Activated T-cell treated with anti-CD3 and anti-CD28 coated beads, Interleukin-2, amount 50 U/mL, for 24 hours (primary cell): ENCODE measurements around the gene CDCP2.

ENCODE experiments used
- DNase-seq: peaks from one replicate; pipeline ENCODE4 v3.0.0-alpha.2; 2020
- H3K27ac Mint-ChIP-seq: 2 replicates; pipeline ENCODE4 v1.8.0; 2020; ENCODE audit warnings: mild to moderate bottlenecking, mixed read lengths
- H3K27me3 Mint-ChIP-seq: 2 replicates; pipeline ENCODE4 v1.8.0; 2020; ENCODE audit warnings: mixed read lengths
- H3K36me3 Mint-ChIP-seq: 2 replicates; pipeline ENCODE4 v1.8.0; 2020; ENCODE audit warnings: low read depth, mixed read lengths
- H3K4me1 Mint-ChIP-seq: 2 replicates; pipeline ENCODE4 v1.8.0; 2020; ENCODE audit warnings: low read depth, mixed read lengths
- H3K4me3 Mint-ChIP-seq: 2 replicates; pipeline ENCODE4 v1.8.0; 2020; ENCODE audit warnings: mild to moderate bottlenecking, moderate library complexity, mixed read lengths
- H3K9me3 Mint-ChIP-seq: 2 replicates; pipeline ENCODE4 v1.8.0; 2020; ENCODE audit warnings: mixed read lengths

The CDCP2 gene

GRCh38 chr1:54120698-54121481 lies 31.9 kb downstream of the CDCP2 start:
- no peak for DNase-seq
- Mint-ChIP-seq H3K36me3 (no peaks in the 10 kb centered on the region), H3K4me3 (no peak overlapping the region), H3K4me1 (peaks cover 8% of the 10 kb centered on the region), H3K9me3 (no peaks in the 10 kb centered on the region), H3K27ac (no peak overlapping the region), H3K27me3 (peaks cover 8% of the 10 kb centered on the region)

GRCh38 chr1:54120018-54120697 lies 32.6 kb downstream of the CDCP2 start:
- peaks cover 8% of the 10 kb centered on the region for H3K4me1 Mint-ChIP-seq
- H3K27ac Mint-ChIP-seq, result no peak overlapping the region
- no peak overlapping the region for H3K4me3 Mint-ChIP-seq
- DNase-seq, result no peak
- H3K36me3 Mint-ChIP-seq, result no peaks in the 10 kb centered on the region
- H3K9me3 Mint-ChIP-seq, result no peaks in the 10 kb centered on the region
- peaks cover 8% of the 10 kb centered on the region for H3K27me3 Mint-ChIP-seq

GRCh38 chr1:54118704-54119103 lies 34.1 kb downstream of the CDCP2 start:
- peaks cover 8% of the 10 kb centered on the region for H3K27me3 Mint-ChIP-seq
- no peak overlapping the region for H3K4me3 Mint-ChIP-seq
- no peaks in the 10 kb centered on the region for H3K36me3 Mint-ChIP-seq
- H3K4me1 Mint-ChIP-seq, result peaks cover 8% of the 10 kb centered on the region
- DNase-seq, result no peak
- H3K27ac Mint-ChIP-seq, result no peak overlapping the region
- no peaks in the 10 kb centered on the region for H3K9me3 Mint-ChIP-seq

- no peaks in the 10 kb centered on the region for H3K9me3 Mint-ChIP-seq
- H3K27ac Mint-ChIP-seq, result no peak overlapping the region
- DNase-seq, result no peak
- peaks cover 8% of the 10 kb centered on the region for H3K4me1 Mint-ChIP-seq
- peaks cover 8% of the 10 kb centered on the region for H3K27me3 Mint-ChIP-seq
- no peaks in the 10 kb centered on the region for H3K36me3 Mint-ChIP-seq
- H3K4me3 Mint-ChIP-seq, result no peak overlapping the region
Observed at GRCh38 chr1:54117815-54118563, 34.8 kb downstream of the CDCP2 start.

- H3K4me3 Mint-ChIP-seq, result no peak overlapping the region
- H3K27ac Mint-ChIP-seq, result no peak overlapping the region
- H3K9me3 Mint-ChIP-seq, result no peaks in the 10 kb centered on the region
- no peak for DNase-seq
- no peaks in the 10 kb centered on the region for H3K27me3 Mint-ChIP-seq
- no peaks in the 10 kb centered on the region for H3K36me3 Mint-ChIP-seq
- H3K4me1 Mint-ChIP-seq, result no peaks in the 10 kb centered on the region
Observed at GRCh38 chr1:54115520-54115919, 37.3 kb downstream of the CDCP2 start.

- DNase-seq, result no peak
- Mint-ChIP-seq H3K4me3 (no peak overlapping the region), H3K27me3 (no peaks in the 10 kb centered on the region), H3K27ac (no peak overlapping the region), H3K36me3 (no peaks in the 10 kb centered on the region), H3K4me1 (no peaks in the 10 kb centered on the region), H3K9me3 (no peaks in the 10 kb centered on the region)
Observed at GRCh38 chr1:54114955-54115354, 37.8 kb downstream of the CDCP2 start.

DNA sequence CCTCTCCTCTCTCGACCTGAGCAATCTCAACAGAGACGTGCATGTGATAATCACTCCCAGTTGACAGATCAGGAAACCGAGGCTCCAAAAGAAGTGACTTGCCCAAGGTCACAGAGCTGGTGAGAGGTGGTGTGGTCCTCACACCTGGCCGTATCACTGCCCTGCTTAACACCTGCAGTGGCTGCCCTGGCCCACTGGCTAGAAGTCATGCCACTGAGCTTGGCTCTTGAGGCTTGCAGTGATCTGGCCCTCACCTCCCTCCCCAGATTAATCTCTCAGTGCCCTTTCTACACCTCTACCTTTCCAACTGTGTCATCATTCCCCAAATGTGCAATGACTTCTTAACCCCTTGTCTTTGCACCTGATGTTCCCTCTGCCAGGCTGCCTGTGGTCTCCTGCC lies 38.8 kb downstream of the CDCP2 start:
- H3K36me3 Mint-ChIP-seq, result no peaks in the 10 kb centered on the region
- H3K27ac Mint-ChIP-seq, result no peak overlapping the region
- no peaks in the 10 kb centered on the region for H3K27me3 Mint-ChIP-seq
- no peak overlapping the region for H3K4me3 Mint-ChIP-seq
- DNase-seq, result no peak
- H3K9me3 Mint-ChIP-seq, result no peaks in the 10 kb centered on the region
- no peaks in the 10 kb centered on the region for H3K4me1 Mint-ChIP-seq

GRCh38 chr1:54112705-54113368 lies 40.0 kb downstream of the CDCP2 start:
- Mint-ChIP-seq H3K36me3 (no peaks in the 10 kb centered on the region), H3K4me1 (no peaks in the 10 kb centered on the region), H3K27me3 (no peaks in the 10 kb centered on the region), H3K27ac (no peak overlapping the region), H3K4me3 (no peak overlapping the region), H3K9me3 (no peaks in the 10 kb centered on the region)
- DNase-seq, result no peak

- no peak overlapping the region for H3K27ac Mint-ChIP-seq
- H3K27me3 Mint-ChIP-seq, result no peaks in the 10 kb centered on the region
- H3K4me1 Mint-ChIP-seq, result no peaks in the 10 kb centered on the region
- H3K9me3 Mint-ChIP-seq, result no peaks in the 10 kb centered on the region
- H3K36me3 Mint-ChIP-seq, result no peaks in the 10 kb centered on the region
- no peak overlapping the region for H3K4me3 Mint-ChIP-seq
- DNase-seq, result no peak
Observed at GRCh38 chr1:54112027-54112426, 40.8 kb downstream of the CDCP2 start.

- Mint-ChIP-seq H3K36me3 (no peaks in the 10 kb centered on the region), H3K4me1 (no peaks in the 10 kb centered on the region), H3K27me3 (no peaks in the 10 kb centered on the region), H3K27ac (no peak overlapping the region), H3K9me3 (no peaks in the 10 kb centered on the region), H3K4me3 (no peak overlapping the region)
- DNase-seq, result no peak
Observed at GRCh38 chr1:54111624-54112023, 41.2 kb downstream of the CDCP2 start.

GRCh38 chr1:54110996-54111395 lies 41.8 kb downstream of the CDCP2 start:
- H3K4me1 Mint-ChIP-seq, result no peaks in the 10 kb centered on the region
- H3K4me3 Mint-ChIP-seq, result no peak overlapping the region
- DNase-seq, result no peak
- H3K36me3 Mint-ChIP-seq, result no peaks in the 10 kb centered on the region
- H3K9me3 Mint-ChIP-seq, result no peaks in the 10 kb centered on the region
- no peak overlapping the region for H3K27ac Mint-ChIP-seq
- no peaks in the 10 kb centered on the region for H3K27me3 Mint-ChIP-seq

- no peak for DNase-seq
- no peaks in the 10 kb centered on the region for H3K36me3 Mint-ChIP-seq
- H3K4me1 Mint-ChIP-seq, result no peaks in the 10 kb centered on the region
- no peak overlapping the region for H3K4me3 Mint-ChIP-seq
- H3K9me3 Mint-ChIP-seq, result no peaks in the 10 kb centered on the region
- no peaks in the 10 kb centered on the region for H3K27me3 Mint-ChIP-seq
- no peak overlapping the region for H3K27ac Mint-ChIP-seq
Observed at GRCh38 chr1:54109129-54110090, 43.4 kb downstream of the CDCP2 start.

GRCh38 chr1:54108156-54108555 lies 44.6 kb downstream of the CDCP2 start:
- no peaks in the 10 kb centered on the region for H3K4me1 Mint-ChIP-seq
- no peak overlapping the region for H3K27ac Mint-ChIP-seq
- no peaks in the 10 kb centered on the region for H3K9me3 Mint-ChIP-seq
- H3K4me3 Mint-ChIP-seq, result no peak overlapping the region
- no peaks in the 10 kb centered on the region for H3K27me3 Mint-ChIP-seq
- peaks cover 2% of the 10 kb centered on the region for H3K36me3 Mint-ChIP-seq
- DNase-seq, result no peak

GRCh38 chr1:54107131-54107530 lies 45.7 kb downstream of the CDCP2 start:
- H3K9me3 Mint-ChIP-seq, result no peaks in the 10 kb centered on the region
- no peak overlapping the region for H3K4me3 Mint-ChIP-seq
- H3K27me3 Mint-ChIP-seq, result no peaks in the 10 kb centered on the region
- H3K36me3 Mint-ChIP-seq, result peaks cover 6% of the 10 kb centered on the region
- no peak for DNase-seq
- H3K4me1 Mint-ChIP-seq, result no peaks in the 10 kb centered on the region
- H3K27ac Mint-ChIP-seq, result peak overlapping the region; percentile 16
